HG03095 (cell line): ENCODE results near the gene RAPGEF4.

Experiments used
- ATAC-seq: cut with Tn5 transposase; IDR thresholded peaks from one replicate; pipeline ENCODE4 v1.9.1; 2021; ENCODE audit warnings: moderate library complexity; ENCODE audit not compliant: unreplicated experiment

Gene RAPGEF4

DNA sequence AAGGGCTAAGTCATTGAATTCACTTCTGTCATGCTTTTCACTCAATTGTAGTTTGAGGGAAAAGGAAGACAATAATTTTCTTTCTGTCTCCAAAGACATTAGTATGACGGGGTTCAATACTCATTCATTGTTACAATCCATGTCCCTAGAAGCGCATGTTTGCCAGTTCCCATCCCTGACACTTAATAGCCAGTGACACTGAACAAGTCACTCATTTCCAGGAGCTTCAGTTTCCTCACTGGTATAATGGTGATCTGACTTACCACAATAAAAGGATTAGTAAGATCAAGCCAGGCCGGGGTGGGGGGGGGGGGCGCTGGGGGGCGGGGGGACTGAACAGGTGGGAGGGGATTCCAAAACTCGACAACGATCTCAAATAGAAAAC is 195.2 kb downstream of the RAPGEF4 start:
- ATAC-seq = no peak

DNA sequence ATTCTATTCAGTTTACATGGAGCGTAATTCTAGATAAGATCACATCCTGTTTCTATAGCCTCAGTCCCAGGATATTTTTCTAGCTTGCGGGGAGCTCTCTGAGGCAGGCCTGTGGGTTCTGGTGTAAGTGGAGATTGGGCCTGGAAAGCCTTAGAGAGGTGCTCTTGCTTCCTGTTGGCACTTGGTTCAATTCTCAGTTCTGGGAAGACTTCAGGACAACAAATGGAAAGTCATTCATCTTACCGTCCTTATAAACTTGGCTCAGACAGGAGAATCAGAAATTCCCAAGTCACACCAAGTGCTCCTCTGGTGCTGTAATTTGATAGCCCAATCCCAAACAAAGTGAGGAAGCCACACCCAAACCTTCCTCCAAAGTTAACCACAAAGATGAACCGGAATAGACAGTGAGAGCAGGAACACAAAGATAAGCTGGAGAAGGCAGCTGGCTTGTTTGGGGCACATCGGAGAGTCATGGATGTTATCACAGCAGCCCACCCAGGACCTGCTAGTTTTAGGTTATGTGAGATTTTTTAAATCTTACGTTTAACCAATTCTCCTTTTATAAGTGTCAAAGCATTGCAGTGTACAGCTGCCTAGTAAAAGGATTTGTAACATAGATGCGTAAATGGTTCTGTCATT is 195.7 kb downstream of the RAPGEF4 start:
- ATAC-seq = no peak

DNA sequence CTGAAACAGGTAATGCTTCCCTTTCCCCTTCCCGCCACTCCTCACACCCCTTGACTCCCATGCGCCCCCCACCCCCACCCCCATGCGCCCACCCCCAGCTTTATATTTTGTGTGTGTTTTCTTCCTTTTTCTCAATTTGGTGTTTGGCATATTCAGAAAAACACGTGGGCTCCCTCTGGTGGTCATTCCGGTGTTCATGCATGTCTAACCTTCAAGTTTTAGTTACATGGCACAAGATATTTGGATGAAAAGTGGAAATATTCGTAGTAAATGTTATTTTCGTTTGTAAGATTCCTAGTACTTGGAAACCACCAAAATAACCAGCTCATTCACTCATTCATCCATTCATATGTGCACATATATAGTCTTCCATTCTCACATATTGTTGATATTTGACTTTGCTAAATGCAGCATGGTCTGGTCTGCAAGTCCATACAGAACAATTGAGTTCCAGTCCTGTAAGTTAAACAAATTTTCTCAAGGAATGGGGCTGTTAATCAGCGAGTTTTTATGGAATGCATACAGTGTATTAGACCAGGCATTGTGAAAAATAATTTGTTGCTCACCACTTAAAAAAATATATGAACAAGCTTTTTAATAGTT is 196.4 kb downstream of the RAPGEF4 start:
- no peak for ATAC-seq

DNA sequence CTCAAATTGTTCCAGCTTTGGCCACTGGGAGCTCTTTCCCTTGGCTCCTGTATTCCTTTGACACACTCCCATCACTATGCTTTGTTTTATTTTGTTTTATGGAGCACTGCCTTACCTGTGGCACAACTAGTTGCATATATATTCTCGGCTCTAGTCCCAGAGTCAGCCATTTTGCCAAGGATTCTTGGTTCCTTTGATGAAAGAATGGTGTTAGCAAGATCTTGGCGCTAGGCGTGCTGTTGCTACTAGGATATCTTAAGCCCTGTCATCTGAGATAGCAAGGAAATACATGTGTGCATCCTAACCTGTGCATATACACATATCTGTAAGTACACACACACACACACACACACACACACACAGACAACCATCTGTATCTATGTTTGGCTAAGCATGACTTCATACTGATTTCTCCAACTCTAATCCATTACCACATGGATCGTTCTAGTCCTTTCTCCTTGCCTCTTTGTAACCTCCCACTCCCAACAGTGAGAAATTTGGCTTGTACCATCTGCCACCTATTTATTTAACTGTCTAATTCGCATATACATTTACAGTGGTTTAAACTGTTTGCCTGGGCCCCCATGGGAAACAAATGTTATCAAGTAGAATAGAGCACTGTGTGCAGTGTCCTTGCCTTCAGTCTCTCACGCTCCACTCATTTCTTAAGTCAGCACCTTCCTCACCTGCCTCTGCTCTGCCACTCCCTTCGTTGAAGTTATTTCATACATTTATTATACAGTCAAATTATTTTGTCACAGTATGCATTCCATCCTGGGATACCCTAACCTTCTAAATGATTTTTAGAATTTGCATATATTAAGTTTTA is 202.5 kb downstream of the RAPGEF4 start:
- no peak for ATAC-seq

DNA sequence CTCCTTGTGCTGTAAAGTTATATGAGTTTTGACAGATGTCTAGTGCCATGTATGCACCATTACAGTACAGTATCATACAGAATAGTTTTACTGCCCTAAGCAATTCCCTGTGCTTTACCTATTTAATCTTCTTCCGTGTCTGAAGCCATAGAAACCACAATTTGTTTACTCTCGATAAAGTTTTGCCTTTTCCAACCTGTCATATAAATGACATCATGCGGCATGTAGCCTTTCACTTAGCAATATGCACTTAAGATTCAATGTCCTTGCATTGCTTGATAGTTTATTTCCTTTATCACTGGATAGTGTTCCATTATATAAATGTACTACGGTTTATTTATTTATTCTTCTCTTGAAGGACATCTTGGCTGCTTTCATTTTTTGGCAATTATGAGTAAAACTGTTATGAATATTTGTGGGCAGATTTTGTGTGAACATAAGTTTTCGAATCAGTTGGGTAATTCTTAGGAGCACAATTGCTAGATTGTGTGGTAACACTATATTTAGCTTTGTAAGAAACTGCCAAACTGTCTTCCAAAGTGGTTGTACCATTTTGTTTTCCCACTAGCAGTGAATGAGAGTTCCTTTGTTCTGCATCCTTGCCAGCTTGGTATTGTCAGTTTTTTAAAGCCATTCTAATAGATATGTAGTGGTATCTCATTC is 203.2 kb downstream of the RAPGEF4 start:
- no peak for ATAC-seq

DNA sequence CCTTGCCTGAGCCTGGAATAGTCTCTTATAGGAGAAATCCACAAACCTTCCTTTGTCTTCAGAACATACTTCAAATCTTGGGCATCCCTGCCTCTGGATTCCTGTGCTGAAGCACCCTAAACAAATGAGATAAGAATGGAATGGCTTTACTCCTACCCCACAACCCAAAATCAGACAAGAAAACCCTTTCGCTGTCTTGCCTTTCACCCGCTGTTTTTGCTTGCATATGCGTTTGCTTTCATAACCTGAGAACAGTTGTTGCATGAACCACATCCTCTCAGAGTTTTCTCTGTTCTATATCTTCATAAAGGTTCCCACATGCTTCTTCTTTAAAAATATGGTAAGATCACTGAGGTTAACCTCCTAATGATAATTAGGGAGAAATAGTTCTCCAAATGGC is 207.9 kb downstream of the RAPGEF4 start:
- ATAC-seq = no peak

DNA sequence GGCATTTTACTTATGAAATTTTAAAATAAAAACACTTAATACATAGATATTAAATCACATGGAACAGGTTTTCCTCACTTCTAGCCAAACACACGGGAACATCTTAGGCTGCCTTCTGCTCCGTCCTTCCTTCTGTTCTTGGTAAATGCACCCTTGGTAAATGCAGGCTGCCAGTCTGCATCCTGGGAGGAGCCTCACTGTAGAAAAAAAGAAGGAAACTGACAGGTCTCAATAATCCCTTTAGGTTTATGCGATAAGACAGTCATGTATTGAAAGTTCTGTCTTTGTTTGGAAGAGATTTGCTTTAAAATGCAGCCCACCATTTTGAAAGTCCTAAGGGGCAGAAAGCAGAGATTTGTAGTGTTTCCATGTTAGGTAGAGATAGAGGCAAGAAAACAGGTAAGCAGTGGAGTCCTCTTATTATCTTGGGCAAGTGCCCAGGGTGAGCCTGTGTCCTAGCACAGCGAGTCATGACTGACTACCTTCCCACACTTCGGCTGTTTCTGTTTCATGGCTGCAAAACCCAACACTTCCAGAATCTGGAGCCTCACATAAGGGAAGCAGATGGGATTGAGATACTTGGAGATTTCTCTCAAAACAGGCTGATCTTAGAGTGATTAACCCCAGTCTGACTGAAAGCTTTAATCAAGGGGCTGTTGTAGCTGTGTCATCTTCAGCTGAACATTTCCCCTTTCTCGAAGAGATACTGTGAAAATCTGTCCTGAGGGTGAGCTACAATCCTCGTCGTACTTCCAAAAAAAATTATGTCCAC is 208.6 kb downstream of the RAPGEF4 start:
- no peak for ATAC-seq

DNA sequence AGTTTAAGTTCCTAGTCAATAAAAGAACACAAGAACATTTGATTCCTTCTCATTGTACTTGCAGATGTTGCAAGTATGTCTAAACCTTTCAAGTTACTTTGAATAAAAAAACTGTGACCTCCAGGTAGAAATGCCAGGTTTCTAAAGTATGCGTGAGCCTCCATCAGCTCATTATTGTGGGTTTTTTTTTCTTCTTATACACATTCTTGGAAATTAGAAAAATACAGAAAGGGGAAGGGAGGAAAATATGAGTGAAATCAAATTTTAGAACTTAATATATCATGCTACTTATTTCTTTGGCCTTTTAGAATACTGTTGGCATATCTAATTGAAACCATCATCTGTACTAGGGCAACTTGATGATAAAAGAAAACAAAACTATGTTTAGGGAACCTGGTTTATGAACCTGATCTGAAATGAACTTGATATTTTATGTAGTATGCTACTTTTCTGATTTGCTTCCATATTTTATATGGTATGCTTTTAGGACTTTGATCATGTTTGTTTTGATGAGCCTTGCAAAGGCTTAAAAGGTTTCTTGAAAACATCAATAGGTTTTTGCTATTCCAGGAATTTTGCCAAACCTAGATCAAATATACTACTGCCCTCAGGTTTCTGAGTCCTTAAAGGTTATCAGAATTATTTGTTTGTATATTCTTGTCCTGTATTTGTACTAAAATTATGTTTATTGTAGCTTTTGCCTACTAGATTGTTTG is 209.3 kb downstream of the RAPGEF4 start:
- no peak for ATAC-seq

DNA sequence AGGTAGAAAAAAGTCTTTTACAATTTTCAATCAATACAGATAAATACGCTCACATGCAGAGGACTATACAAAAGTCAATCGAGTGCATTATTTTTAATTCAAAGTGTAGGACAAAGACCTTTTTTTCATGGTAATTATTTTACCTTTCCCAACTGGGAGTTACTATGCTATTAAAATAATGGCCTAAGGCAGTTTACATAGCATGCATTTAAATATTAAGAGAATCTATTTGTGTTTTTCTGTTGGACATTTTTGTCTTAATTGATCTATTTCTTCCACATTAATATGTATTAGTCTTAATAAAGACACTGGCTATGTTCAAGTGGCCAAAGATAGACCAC is 209.8 kb downstream of the RAPGEF4 start:
- no peak for ATAC-seq

DNA sequence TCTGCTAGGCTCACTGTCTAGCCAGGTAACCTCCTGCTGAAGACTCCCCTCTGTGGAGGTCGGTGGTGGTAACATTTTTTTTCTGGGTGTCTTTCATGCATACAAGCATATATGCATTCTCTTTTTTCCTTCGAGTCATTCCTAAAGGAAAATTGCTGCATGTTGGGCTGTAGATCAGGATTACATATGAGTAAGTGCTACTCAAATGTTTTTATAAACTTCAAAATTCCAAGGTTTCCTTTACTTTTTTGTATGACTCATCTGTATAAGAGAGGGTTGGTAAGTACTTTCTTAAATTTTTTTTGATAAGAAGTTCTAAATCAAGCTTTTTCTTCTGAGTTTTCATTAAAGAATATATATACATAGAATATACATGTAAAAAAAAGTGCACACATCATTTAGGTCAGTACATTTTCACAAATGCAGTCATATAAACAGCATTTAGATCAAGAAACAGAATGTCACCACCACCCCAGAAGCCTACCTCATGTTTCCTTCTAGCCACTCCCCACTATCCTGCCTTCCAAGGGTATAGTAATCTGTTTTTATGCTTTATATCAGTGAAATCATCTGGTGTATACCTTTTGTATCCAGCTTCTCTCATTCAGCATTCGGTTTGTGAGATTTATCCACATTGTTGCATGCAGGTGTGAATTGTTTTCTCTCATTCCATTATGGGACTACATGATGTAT is 212.0 kb downstream of the RAPGEF4 start:
- ATAC-seq = no peak

DNA sequence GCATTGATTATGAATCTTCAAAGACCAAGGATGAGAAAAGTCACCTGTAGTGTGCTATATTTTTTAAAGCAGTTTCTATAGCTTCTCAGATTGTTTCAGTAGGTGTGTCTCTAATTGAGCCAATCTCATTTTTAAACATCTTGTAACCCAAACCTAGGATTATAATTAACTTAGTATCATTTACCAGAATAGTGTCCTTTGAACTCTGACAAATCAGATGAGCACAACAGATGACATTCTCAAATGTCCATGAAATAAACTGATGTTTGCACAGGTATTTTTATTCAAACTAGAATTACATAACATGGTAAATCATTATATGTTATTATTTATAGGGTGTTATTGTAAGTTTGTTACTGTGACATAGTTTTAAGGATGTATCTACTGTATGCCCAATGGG is 213.9 kb downstream of the RAPGEF4 start:
- ATAC-seq = no peak

DNA sequence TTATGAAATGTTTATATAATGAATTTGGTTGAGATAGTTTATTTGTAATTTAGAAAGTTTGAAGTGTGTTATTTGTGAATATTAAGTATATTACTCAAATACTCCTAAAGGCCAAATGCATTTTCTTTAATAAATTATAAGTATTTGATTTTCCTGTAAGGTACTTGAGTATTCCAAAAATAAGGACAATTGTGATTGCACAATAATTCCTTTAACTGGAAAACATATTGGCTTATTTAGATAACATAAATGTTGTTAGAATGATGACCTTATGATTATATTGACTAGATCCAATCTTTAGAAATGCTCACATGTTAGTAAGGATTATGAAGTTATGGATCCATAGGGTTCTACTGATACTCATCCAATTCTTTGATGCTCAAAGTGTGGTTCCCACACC is 214.9 kb downstream of the RAPGEF4 start:
- ATAC-seq = no peak

DNA sequence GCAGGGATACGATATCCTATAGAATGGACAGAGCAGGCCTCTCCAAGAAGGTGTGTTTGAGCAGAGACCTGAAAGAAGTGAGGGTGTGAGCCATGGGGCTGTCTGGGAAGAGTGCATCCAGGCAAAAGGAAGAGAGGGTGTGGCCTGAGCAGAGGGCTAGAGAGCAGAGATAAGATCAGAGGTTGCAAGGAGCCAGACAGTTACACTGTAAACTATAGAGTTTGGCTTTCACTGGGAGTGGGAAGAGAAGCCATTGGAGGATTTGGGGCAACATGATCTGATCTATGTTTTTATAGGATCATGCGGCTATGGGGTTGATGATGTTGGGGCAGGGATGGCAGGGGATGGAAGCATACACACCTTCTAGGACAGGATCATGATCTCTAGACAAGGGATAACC is 215.9 kb downstream of the RAPGEF4 start:
- no peak for ATAC-seq

DNA sequence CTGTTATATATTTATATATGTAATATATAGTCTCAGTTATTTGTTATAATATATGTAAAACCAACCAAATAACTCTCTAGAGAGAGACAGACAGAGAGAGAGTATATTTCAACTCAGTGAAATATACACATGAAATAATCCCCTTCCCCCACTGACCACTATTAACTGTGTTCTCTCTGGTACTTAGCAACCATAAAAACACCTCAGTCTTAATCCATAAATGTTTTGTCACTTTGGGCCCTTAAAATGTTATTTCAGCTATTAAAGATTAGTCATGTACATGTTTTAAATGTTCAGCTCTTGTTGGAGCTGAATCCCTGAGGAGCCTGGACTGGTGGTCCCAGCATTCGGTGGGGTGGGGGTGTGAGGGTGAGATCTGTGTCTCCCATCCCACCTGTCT is 217.8 kb downstream of the RAPGEF4 start:
- no peak for ATAC-seq

DNA sequence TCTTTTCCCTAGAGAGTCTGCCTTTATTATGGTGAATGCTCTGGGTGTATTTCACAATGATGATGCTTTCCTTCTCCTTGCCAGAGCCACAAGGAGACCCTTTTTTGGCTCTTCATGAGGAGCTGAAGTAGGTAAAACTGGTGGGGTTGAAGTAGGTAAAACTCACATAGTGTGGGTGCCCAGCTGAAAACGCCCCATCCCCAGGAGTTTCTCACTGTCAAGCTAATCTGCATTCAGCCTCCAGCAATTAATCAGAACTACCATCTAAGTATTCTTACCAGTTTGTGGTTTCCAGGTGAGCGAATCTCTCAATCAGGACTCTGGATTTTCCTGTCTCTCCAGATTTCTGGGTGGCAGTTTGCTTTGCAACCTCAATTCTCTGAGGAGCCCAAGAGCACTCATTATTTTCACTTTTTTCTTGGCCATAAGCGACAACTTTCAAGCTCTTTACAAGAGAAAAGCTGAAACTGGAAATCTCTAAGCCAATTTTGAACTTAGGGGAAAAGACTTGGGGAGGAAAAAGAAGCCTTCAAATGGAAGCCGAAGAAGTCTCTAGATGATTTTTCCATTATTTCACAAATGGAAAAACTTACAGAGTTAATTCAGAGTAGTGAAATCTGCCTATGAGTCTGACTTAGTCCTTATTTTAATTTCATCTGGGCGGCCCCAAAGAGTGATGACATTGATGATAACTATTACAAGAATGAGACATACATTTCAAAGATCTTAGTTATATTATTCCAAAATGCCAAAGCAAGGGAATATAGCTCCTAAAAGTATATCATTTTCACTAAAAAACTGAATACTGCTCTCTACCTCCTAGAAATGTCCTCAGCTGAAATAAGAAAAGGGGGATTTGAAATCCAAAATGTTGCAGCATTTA is 218.6 kb downstream of the RAPGEF4 start:
- no peak for ATAC-seq

DNA sequence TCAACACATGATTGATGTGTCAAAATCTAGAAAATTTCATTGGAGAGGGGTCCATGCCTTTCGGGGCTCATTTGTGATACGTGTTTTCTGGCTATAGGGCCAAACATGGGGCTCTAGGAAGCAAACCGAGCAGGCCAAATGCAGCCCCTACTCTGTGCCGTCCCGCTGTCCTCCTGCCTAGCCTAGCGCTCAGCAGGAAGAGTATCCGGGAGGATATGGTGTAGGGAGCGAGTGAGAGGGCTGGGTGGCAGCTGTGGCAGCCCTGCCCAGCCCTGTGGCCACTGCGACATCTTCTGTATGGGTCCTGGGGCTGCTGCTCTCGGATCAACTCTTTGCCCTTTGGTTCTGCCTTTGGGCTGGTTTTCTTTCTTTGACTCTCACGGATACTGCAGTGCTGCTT is 219.9 kb downstream of the RAPGEF4 start:
- no peak for ATAC-seq

DNA sequence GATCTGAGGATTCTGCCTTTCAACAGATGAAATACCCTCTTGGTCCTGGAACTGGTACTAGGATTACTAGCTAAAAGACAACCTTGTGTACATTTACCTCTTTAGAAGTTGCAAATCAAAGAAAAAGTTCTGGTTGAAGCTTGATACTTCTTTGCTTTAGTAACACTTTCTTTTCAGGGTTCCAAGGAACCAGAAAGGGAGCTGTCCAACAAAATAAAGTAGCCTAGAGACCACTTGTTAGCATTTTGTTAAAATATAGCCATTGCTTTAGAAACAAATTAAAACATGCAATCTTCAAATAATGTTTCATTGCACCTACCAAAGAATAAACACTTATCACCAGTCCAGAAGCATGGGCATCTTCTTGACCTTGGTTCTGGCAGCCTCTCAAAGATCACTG is 222.1 kb downstream of the RAPGEF4 start:
- ATAC-seq = no peak

DNA sequence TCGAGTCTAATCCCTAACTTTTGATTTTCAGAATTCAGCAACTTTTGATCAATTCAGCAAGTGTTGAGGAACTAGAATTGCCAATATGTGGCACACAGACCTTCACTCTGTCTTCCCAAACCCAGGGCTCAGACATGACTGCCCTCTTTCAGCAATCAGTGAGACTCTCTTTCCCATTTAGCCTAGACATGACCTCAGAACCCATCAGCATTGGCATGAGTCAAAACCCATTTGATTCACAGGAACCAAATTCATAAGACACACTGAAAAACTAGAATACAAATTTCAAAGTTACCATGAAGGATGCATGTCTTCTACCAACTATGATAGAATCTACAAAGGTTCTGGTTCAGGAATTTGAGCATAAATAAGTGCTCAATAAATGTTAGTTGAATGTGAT is 226.4 kb downstream of the RAPGEF4 start:
- no peak for ATAC-seq

DNA sequence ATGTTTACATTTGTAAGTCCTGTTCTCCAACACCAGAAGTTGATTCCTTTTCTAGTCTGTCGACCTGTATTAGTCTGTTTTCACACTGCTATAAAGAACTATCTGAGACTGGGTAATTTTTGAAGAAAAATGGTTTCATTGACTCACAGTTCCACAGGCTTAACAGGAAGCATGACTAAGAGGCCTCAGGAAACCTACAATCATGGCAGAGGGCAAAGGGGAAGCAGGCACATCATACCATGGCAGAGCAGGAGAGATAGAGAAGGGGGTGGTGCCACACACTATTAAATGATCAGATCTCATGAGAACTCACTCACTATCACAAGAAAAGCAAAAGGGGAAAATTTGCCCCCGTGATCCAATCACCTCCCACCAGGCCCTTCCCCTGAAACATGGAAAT is 227.2 kb downstream of the RAPGEF4 start:
- no peak for ATAC-seq
